H54 (cell line): Measurements from ENCODE around the gene CEP112.
A peak's percentile ranks its signal among the peaks of the same experiment; 100 is the strongest.

Experiments
- DNase-seq: peaks from one replicate; pipeline ENCODE4 v3.0.0; 2011; ENCODE audit warnings: low spot score, mixed read lengths; ENCODE audit not compliant: insufficient read length
- FAIRE-seq: peaks from 3 replicates; lab custom pipeline; 2011; peaks lifted over from hg19 to GRCh38; lab: Jason Lieb, UNC
- POLR2A ChIP-seq: IDR thresholded peaks from 2 replicates; pipeline ENCODE4 v1.6.1; 2011; ENCODE audit warnings: low read depth, mild to moderate bottlenecking, low read length

The CEP112 gene

GRCh38 chr17:66043419-66043818 is 148.5 kb downstream of the CEP112 start:
- FAIRE-seq: no peak

GRCh38 chr17:66040402-66040801 is 151.5 kb downstream of the CEP112 start:
- FAIRE-seq: no peak
- no peak for TF ChIP-seq POLR2A

More at GRCh38 chr17:66043419-66043818, 148.5 kb downstream of the CEP112 start:
- DNase-seq: no peak
- TF ChIP-seq POLR2A: no peak

GRCh38 chr17:66038125-66038524 is 153.8 kb downstream of the CEP112 start:
- DNase-seq (no peak), FAIRE-seq (no peak)
- TF ChIP-seq POLR2A: no peak

More at GRCh38 chr17:66040402-66040801, 151.5 kb downstream of the CEP112 start:
- DNase-seq: no peak

GRCh38 chr17:66037221-66037620 is 154.7 kb downstream of the CEP112 start:
- FAIRE-seq: no peak
- no peak for DNase-seq
- no peak for TF ChIP-seq POLR2A

- FAIRE-seq (no peak), DNase-seq (no peak)
Measured at GRCh38 chr17:66032082-66032712, 159.7 kb downstream of the CEP112 start.

DNA sequence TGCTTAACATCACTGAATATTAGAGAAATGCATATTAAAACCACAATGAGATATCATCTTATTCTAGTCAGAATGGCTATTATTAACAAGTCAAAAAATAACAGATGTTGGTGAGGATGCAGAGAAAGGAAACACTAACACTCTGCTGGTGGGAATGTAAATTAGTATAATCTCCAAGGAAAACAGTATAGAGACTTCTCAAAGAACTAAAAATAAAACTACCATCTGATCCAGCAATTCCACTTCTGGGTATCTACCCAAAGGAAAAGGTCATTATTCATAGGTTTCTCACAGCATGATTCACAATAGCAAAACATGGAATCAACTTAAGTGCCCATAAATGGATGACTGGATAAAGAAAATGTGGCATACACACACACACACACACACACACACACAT is 166.4 kb downstream of the CEP112 start:
- FAIRE-seq: no peak
- no peak for DNase-seq
- TF ChIP-seq POLR2A: no peak

More at GRCh38 chr17:66032082-66032712, 159.7 kb downstream of the CEP112 start:
- no peak for TF ChIP-seq POLR2A

DNA sequence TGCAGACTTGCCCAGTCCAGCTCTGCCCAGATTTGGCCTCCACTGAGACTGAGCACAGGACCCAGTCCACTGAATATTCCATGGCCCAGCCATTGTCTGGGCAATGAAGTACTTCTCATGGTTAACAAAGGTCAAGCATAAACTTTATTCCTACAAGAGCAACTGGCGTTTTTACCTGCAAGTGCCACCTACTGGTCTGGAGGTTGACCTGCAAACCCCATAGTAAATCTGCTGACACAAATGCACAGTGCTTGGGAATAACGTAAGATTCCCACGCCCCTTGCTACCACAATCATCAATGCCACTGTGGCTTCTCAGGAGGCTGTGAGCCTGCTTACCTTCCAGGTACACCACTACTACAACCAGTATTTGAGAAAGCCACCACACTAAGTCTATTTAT is 170.2 kb downstream of the CEP112 start:
- FAIRE-seq (no peak), DNase-seq (no peak)
- TF ChIP-seq POLR2A: no peak

GRCh38 chr17:66018786-66019185 is 173.1 kb downstream of the CEP112 start:
- TF ChIP-seq POLR2A: no peak
- DNase-seq (no peak), FAIRE-seq (peak; percentile 64)

- DNase-seq (no peak), FAIRE-seq (no peak)
- TF ChIP-seq POLR2A: no peak
Measured at GRCh38 chr17:66016231-66016630, 175.7 kb downstream of the CEP112 start.

GRCh38 chr17:66008680-66009079 is 183.3 kb downstream of the CEP112 start:
- TF ChIP-seq POLR2A: no peak
- DNase-seq: no peak
- FAIRE-seq: no peak

DNA sequence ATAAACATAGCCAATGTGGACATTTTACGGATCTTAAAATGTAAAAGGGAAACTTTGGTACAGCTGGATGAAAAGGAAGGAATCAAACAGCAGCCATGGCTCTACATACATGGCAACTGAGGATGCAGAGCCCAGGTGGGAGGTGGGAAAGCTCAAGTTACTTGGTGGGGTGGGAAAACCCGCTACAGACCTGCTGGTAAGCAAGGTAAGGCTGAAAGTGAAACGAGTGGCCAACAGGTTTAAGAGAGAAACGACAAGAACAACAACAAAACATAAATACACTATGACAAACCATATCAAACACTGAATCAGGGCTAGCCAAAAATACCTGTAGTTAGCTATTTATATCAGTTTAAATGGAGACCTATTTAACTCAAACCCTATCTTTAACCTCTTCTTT is 185.3 kb downstream of the CEP112 start:
- DNase-seq: no peak
- FAIRE-seq: peak; percentile 84
- no peak for TF ChIP-seq POLR2A

DNA sequence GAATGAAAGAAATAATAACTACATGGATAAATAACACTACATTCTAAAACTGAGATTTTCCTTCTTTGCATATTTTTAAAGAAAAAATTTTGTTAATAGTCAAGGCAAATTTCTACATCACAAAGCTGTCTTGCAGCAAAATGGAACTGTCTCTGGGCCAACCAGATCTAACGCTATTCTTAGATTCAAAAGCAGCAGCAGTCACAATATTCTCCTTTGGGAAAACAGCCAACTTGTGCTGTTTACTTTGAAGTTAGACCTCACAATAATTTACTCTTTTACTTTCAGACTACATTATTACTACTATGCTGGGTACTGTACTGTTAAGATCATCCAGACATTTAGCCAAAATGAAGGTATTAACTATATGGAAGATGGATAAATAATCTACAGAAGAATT is 189.1 kb downstream of the CEP112 start:
- DNase-seq: no peak
- FAIRE-seq: no peak
- no peak for TF ChIP-seq POLR2A

DNA sequence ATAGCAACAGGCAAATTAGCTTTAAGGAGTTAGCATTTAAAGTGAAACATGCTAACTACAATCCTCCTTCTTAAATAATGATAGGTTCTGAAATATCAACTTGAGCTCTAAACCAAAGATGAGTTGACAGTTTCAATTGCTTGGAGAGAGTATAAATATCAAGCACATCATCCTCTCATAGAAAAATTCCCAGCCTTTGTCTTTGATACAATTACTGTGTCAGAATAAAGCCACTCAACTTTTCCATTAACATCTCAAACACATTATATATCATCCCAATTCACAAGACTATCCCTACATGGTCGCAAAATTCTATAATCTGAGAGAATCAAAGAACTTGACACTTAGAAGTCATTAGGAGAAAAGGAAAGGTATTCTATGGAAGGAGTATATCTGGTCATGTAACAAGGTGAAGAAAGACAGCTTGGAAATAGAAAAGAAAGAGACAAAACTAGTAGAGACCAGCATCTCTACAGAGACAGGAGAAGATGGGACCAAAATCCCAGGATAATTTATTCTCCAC is 189.8 kb downstream of the CEP112 start:
- FAIRE-seq (peak; percentile 68), DNase-seq (no peak)
- TF ChIP-seq POLR2A: no peak

GRCh38 chr17:66000216-66000615 is 191.7 kb downstream of the CEP112 start:
- FAIRE-seq: no peak
- DNase-seq: no peak
- TF ChIP-seq POLR2A: no peak

- TF ChIP-seq POLR2A: no peak
- FAIRE-seq (no peak), DNase-seq (no peak)
Measured at GRCh38 chr17:65998675-65999074, 193.3 kb downstream of the CEP112 start.
